ENCODE measurements around the gene BCL2L13. TPM values are rescaled to one million over a fixed set of nuclear protein-coding genes. Genes with fewer than 3 reads are reported as not detected.

The BCL2L13 gene
- 10 to 100 TPM; 32.3 to 35.0 TPM for total RNA-seq
- 10 to 100 TPM; 42.8 to 52.2 (median 45.6) TPM for polyA plus RNA-seq
- total RNA-seq, result 65.4 to 103 (median 76.4) reads per million in 6 experiments

GRCh38 chr22:17638432-17639246 lies at the start of gene BCL2L13:
Gene BCL2L13 (plus strand): TSS chr22:17638757. CDS start chr22:17655712, 16,955 bp downstream.
- peak within 1 kb of the TSS; percentile 85 to 98 (median 92) for H3K4me3 Mint-ChIP-seq
- POLR2A ChIA-PET, result interaction anchor here (0.7 to 1.1 kb wide), 2 partner anchors 439 to 479 kb away, joined by 3 to 4 read pairs; partner anchors contain the start of gene PEX26
- H3K36me3 Mint-ChIP-seq, result peaks cover 0 to 13% (median 0%) of the 10 kb centered on the region in 3 donors
- DNase-seq, result peak; percentile 78 to 93 (median 86)
- no peaks in the 10 kb centered on the region for H3K27me3 Mint-ChIP-seq
- H3K4me1 Mint-ChIP-seq, result peaks cover 12 to 39% (median 30%) of the 10 kb centered on the region in 4 donors
- no peaks in the 10 kb centered on the region for H3K9me3 Mint-ChIP-seq
- H3K27ac Mint-ChIP-seq, result peak within 1 kb of the TSS; percentile 96 to 99 (median 98)
- peak; percentile 92 to 94 for ATAC-seq

- H3K27me3 Mint-ChIP-seq, result no peaks in the 10 kb centered on the region
- peak overlapping the region in 5 of 10 donors; percentile 19 to 87 (median 67) for H3K27ac Mint-ChIP-seq
- peaks cover 0 to 9% (median under 1%) of the 10 kb centered on the region in 4 donors for H3K4me1 Mint-ChIP-seq
- H3K9me3 Mint-ChIP-seq, result no peaks in the 10 kb centered on the region
- POLR2A ChIA-PET, result no interaction called here
- H3K36me3 Mint-ChIP-seq, result peaks cover 0 to 48% (median 14%) of the 10 kb centered on the region in 3 donors
- H3K4me3 Mint-ChIP-seq, result no peak overlapping the region
- ATAC-seq, result no peak
- no peak for DNase-seq
Measured at GRCh38 chr22:17589810-17590375, 48.7 kb upstream of the BCL2L13 start.

DNA sequence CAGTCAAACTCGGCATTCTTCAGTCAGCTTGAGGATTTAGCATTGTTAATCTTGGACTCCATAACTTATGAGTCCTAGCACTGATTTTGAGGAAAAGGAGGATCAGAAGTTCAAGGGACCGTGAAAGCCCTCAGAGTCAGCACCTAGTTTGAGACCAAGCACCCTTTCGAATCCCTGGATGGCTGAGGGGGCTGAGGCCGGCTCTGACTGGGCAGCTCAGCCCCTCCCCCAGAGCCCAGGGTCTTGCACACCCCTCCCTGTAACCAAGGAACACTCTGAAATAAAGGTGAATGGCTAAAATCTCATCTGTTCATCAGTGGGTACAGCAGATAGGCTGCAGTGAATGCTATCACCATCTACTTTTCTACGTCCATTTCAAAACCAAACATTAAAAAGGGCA lies 48.0 kb upstream of the BCL2L13 start:
- no peaks in the 10 kb centered on the region for H3K9me3 Mint-ChIP-seq
- peaks cover 0 to 54% (median 14%) of the 10 kb centered on the region in 3 donors for H3K36me3 Mint-ChIP-seq
- peak overlapping the region in 2 of 10 donors; percentile 16 to 20 for H3K27ac Mint-ChIP-seq
- ATAC-seq (no peak), DNase-seq (no peak)
- no peaks in the 10 kb centered on the region for H3K27me3 Mint-ChIP-seq
- H3K4me3 Mint-ChIP-seq, result no peak overlapping the region
- POLR2A ChIA-PET, result no interaction called here
- peaks cover 0 to 9% (median under 1%) of the 10 kb centered on the region in 4 donors for H3K4me1 Mint-ChIP-seq

GRCh38 chr22:17592201-17592600 lies 46.4 kb upstream of the BCL2L13 start:
- POLR2A ChIA-PET, result no interaction called here
- Mint-ChIP-seq H3K36me3 (peaks cover 5 to 71% (median 24%) of the 10 kb centered on the region in 3 donors), H3K4me1 (peaks cover 0 to 9% (median under 1%) of the 10 kb centered on the region in 4 donors), H3K27ac (peak overlapping the region in 2 of 10 donors; percentile 14 to 63), H3K9me3 (no peaks in the 10 kb centered on the region), H3K27me3 (no peaks in the 10 kb centered on the region), H3K4me3 (no peak overlapping the region)
- DNase-seq (no peak), ATAC-seq (no peak)

GRCh38 chr22:17596226-17596625 lies 42.3 kb upstream of the BCL2L13 start:
- POLR2A ChIA-PET, result no interaction called here
- no peak for ATAC-seq
- Mint-ChIP-seq H3K27ac (peak overlapping the region in 3 of 10 donors; percentile 8 to 76 (median 58)), H3K4me1 (peaks cover 0 to 9% (median 3%) of the 10 kb centered on the region in 4 donors), H3K4me3 (no peak overlapping the region), H3K36me3 (peaks cover 16 to 100% (median 38%) of the 10 kb centered on the region in 3 donors), H3K9me3 (no peaks in the 10 kb centered on the region), H3K27me3 (no peaks in the 10 kb centered on the region)
- DNase-seq, result no peak

GRCh38 chr22:17597217-17597616 lies 41.3 kb upstream of the BCL2L13 start:
- no peak overlapping the region for H3K27ac Mint-ChIP-seq

DNA sequence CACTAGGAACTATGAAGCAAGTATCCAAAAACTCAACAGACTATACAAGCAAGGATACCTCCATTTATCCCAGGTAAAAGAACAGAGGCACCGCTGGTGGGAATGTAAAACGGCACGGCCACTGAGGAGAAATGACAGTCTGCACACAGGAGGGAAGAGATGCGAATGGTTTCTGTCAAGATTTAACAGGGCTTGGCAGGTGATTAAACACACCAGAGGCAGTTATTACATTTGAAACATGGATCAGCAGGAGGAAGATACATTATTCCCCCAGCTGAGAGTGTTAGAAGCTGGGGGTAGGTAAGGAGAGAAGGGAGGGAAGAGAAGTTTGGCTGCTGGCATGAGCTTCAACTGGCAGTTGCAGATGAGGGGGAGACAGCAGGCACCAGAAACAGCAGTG lies 40.2 kb upstream of the BCL2L13 start:
- peak overlapping the region in 1 of 10 donors; percentile 34 for H3K27ac Mint-ChIP-seq
- ATAC-seq, result no peak

More at GRCh38 chr22:17597217-17597616, 41.3 kb upstream of the BCL2L13 start:
- Mint-ChIP-seq H3K36me3 (peaks cover 16 to 95% (median 32%) of the 10 kb centered on the region in 3 donors), H3K4me1 (peaks cover 0 to 9% (median 3%) of the 10 kb centered on the region in 4 donors), H3K9me3 (no peaks in the 10 kb centered on the region), H3K27me3 (no peaks in the 10 kb centered on the region), H3K4me3 (no peak overlapping the region)
- DNase-seq (no peak), ATAC-seq (no peak)
- POLR2A ChIA-PET, result no interaction called here

GRCh38 chr22:17601031-17601430 lies 37.5 kb upstream of the BCL2L13 start:
- Mint-ChIP-seq H3K27ac (peak overlapping the region in 7 of 10 donors; percentile 35 to 66 (median 60)), H3K27me3 (no peaks in the 10 kb centered on the region), H3K4me1 (peaks cover 0 to 15% (median under 1%) of the 10 kb centered on the region in 4 donors), H3K9me3 (no peaks in the 10 kb centered on the region), H3K4me3 (no peak overlapping the region), H3K36me3 (peaks cover 16 to 75% (median 23%) of the 10 kb centered on the region in 3 donors)
- ATAC-seq, result no peak
- POLR2A ChIA-PET, result no interaction called here
- DNase-seq, result no peak

More for the DNA sequence above, 40.2 kb upstream of the BCL2L13 start:
- Mint-ChIP-seq H3K4me1 (peaks cover 0 to 9% (median 3%) of the 10 kb centered on the region in 4 donors), H3K4me3 (no peak overlapping the region), H3K36me3 (peaks cover 16 to 89% (median 29%) of the 10 kb centered on the region in 3 donors), H3K27me3 (no peaks in the 10 kb centered on the region), H3K9me3 (no peaks in the 10 kb centered on the region)
- POLR2A ChIA-PET, result no interaction called here
- no peak for DNase-seq

GRCh38 chr22:17603668-17604067 lies 34.9 kb upstream of the BCL2L13 start:
- Mint-ChIP-seq H3K4me3 (no peak overlapping the region), H3K27ac (peak overlapping the region in 4 of 10 donors; percentile 24 to 81 (median 63)), H3K9me3 (no peaks in the 10 kb centered on the region), H3K36me3 (peaks cover 4 to 56% (median 6%) of the 10 kb centered on the region in 3 donors), H3K27me3 (no peaks in the 10 kb centered on the region), H3K4me1 (peaks cover 0 to 17% (median 0%) of the 10 kb centered on the region in 4 donors)
- DNase-seq (no peak), ATAC-seq (no peak)
- POLR2A ChIA-PET, result no interaction called here

DNA sequence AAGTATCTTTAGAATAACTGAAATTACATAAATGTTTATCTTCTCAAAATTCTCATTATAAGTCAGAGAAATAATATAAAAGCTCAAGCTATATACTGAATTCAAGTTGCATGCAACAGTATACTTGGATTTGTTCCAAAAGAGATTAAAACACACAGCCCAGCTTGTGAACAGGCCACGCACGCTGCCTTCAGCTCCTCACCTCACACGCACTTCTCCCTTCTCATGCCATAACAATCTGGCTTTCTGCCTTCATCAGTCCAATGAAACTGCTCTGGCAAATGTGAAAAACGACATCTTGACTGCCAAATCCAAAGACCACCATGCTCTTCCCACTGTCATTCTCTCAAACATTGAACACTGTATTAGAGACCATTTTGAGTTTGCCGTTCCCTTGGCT lies 32.1 kb upstream of the BCL2L13 start:
- peaks cover 0 to 50% (median 9%) of the 10 kb centered on the region in 3 donors for H3K36me3 Mint-ChIP-seq
- ATAC-seq (no peak), DNase-seq (no peak)
- H3K27ac Mint-ChIP-seq, result no peak overlapping the region
- POLR2A ChIA-PET, result no interaction called here
- H3K4me3 Mint-ChIP-seq, result no peak overlapping the region
- H3K27me3 Mint-ChIP-seq, result no peaks in the 10 kb centered on the region
- peaks cover 0 to 13% (median 5%) of the 10 kb centered on the region in 4 donors for H3K4me1 Mint-ChIP-seq
- H3K9me3 Mint-ChIP-seq, result no peaks in the 10 kb centered on the region

DNA sequence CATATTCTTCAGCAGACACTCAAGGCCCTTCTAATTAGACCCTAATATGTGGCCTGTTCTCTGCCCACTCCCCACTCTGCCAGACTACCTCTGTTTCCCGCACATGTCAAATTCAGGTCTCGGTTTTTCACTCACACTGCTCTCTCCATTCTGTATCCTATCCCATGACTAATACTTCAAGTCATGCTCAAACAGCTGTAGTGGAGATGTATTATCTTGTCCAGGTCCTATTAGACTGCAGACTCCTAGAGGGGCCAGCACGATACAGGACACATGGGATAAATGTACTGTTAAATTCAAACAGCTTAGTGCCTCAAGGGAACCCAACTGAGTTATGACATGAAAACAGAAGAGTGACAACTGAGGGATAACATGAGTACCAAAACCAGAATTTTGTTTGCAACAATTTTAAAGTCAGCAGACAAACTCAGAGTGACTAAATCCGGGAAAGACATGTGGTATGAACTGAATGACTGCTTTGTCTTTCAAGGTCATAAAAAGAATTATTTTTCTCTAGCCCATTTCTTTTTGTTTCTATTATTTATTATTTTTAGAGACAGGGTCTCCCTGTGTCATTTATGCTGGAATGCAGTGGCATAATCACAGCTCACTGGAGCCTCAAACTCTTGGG lies 30.6 kb upstream of the BCL2L13 start:
- H3K9me3 Mint-ChIP-seq, result no peaks in the 10 kb centered on the region
- peaks cover 0 to 15% (median 5%) of the 10 kb centered on the region in 4 donors for H3K4me1 Mint-ChIP-seq
- no peak overlapping the region for H3K27ac Mint-ChIP-seq
- DNase-seq, result no peak
- H3K4me3 Mint-ChIP-seq, result no peak overlapping the region
- POLR2A ChIA-PET, result no interaction called here
- no peak for ATAC-seq
- H3K36me3 Mint-ChIP-seq, result peaks cover 0 to 57% (median 15%) of the 10 kb centered on the region in 3 donors
- H3K27me3 Mint-ChIP-seq, result no peaks in the 10 kb centered on the region

GRCh38 chr22:17612057-17612456 lies 26.5 kb upstream of the BCL2L13 start:
- Mint-ChIP-seq H3K27me3 (no peaks in the 10 kb centered on the region), H3K4me3 (no peak overlapping the region), H3K27ac (peak overlapping the region in 1 of 10 donors; percentile 3), H3K4me1 (peaks cover 0 to 6% (median 4%) of the 10 kb centered on the region in 4 donors), H3K36me3 (peaks cover 0 to 72% (median 19%) of the 10 kb centered on the region in 3 donors), H3K9me3 (no peaks in the 10 kb centered on the region)
- no peak for DNase-seq
- POLR2A ChIA-PET, result no interaction called here
- no peak for ATAC-seq

Measured in naive thymus-derived CD8-positive, alpha-beta T cell (primary cell).